ENCODE measurements around the gene TMEM123. TPM values are rescaled to one million over a fixed set of nuclear protein-coding genes. Genes with fewer than 3 reads are reported as not detected.

TMEM123 gene
- polyA plus RNA-seq, 3 donors: 32.5 to 43.7 (median 33.1) TPM

- no peak overlapping the region for H3K27ac ChIP-seq (ENCODE audit: low read depth, low read length)
- 9 to 25% (median 15%) methylated on average over 1 of the region's 1 CpG for WGBS, 3 donors
These were observed 24.2 kb upstream of the TMEM123 start for GRCh38 chr11:102476812-102477211.

DNA sequence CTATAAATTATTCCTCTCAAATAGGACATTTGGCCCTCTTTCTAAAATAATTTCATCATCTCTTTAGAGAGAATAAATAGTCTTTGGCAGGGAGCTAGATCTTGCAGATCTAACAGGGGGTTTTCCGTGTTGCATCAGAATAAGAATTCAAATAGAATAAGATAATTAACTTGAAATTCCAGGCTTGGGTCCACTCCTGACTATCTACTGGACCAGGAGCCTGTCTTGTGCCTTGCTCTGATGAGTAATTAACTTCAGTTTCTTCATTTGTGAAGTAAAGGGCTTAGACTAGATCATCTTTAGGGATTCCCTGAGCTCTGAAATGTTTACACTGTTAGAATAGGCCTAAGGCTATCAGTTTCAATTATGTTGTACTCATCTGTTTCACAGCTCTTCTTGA is 23.5 kb upstream of the TMEM123 start:
- WGBS, 3 donors: 52 to 78% (median 58%) methylated on average over 1 of the region's 1 CpG
- H3K27ac ChIP-seq (ENCODE audit: low read depth, low read length): no peak overlapping the region

GRCh38 chr11:102473543-102473942 is 21.0 kb upstream of the TMEM123 start:
- H3K27ac ChIP-seq (ENCODE audit: low read depth, low read length): no peak overlapping the region
- WGBS, 3 donors: 85 to 96% (median 91%) methylated on average over 5 of the region's 5 CpGs

GRCh38 chr11:102472127-102472526 is 19.6 kb upstream of the TMEM123 start:
- no peak overlapping the region for H3K27ac ChIP-seq (ENCODE audit: low read depth, low read length)
- WGBS, 3 donors: 94 to 98% (median 97%) methylated on average over 4 of the region's 4 CpGs

DNA sequence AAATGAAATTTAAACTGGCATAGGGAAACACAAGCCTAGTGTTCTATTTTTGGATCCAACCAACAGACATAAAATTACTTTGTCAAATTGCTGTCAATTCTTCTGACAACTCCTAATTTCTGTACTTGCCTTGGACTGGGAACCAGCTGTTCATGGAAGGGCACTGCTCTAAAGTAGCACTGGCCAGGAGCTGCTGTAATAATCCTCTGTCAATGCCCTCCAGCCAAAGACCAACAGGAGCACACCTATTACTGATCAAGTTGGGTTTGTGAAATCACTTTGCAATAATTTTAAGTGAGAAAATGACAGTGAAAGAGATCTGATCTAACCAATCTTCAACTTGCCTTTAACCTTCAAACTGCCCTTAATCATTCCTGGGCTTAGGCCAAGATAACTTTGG is 18.9 kb upstream of the TMEM123 start:
- H3K27ac ChIP-seq (ENCODE audit: low read depth, low read length): no peak overlapping the region

GRCh38 chr11:102470251-102470650 is 17.7 kb upstream of the TMEM123 start:
- H3K27ac ChIP-seq (ENCODE audit: low read depth, low read length): no peak overlapping the region

GRCh38 chr11:102469196-102469821 is 16.7 kb upstream of the TMEM123 start:
- H3K27ac ChIP-seq (ENCODE audit: low read depth, low read length): no peak overlapping the region
- 74 to 82% (median 78%) methylated on average over 8 of the region's 8 CpGs for WGBS, 3 donors

More at GRCh38 chr11:102470251-102470650, 17.7 kb upstream of the TMEM123 start:
- WGBS, 3 donors: 84 to 94% (median 85%) methylated on average over 3 of the region's 3 CpGs

DNA sequence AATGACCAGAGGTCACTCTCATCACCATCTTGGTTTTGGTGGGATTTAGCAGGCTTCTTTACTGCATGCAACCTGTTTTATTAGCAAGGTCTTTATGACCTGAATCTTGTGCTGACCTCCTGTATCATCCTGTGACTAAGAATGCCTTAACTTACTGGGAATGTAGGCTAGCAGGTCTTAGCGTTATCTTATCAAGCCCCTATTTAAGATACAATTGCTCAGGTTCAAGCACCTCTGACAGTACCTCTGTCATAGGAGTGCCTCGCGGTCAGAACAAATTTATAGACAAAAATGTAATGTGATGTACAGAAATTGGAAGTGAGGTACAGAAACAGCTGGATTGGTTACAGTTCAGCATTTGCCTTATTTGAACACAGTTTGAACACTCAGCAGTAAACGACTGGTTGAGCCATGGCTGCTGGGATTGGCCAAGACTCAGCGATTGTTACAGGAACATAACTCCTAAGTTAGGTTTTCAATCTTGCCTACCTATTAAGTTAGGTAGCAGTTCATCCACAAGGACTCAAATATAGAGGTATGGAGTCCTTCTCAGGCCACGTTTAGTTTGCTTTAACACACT is 16.1 kb upstream of the TMEM123 start:
- 70 to 77% (median 74%) methylated on average over 6 of the region's 6 CpGs for WGBS, 3 donors
- H3K27ac ChIP-seq (ENCODE audit: low read depth, low read length): no peak overlapping the region

GRCh38 chr11:102467853-102468580 is 15.5 kb upstream of the TMEM123 start:
- 87 to 93% (median 91%) methylated on average over 6 of the region's 6 CpGs for WGBS, 3 donors
- H3K27ac ChIP-seq (ENCODE audit: low read depth, low read length): no peak overlapping the region

GRCh38 chr11:102467080-102467708 is 14.6 kb upstream of the TMEM123 start:
- H3K27ac ChIP-seq (ENCODE audit: low read depth, low read length): no peak overlapping the region
- WGBS, 3 donors: 59 to 93% (median 89%) methylated on average over 4 of the region's 4 CpGs

- H3K27ac ChIP-seq (ENCODE audit: low read depth, low read length): no peak overlapping the region
- 53 to 83% (median 76%) methylated on average over 1 of the region's 1 CpG for WGBS, 3 donors
These were observed 13.1 kb upstream of the TMEM123 start for GRCh38 chr11:102465696-102466095.

DNA sequence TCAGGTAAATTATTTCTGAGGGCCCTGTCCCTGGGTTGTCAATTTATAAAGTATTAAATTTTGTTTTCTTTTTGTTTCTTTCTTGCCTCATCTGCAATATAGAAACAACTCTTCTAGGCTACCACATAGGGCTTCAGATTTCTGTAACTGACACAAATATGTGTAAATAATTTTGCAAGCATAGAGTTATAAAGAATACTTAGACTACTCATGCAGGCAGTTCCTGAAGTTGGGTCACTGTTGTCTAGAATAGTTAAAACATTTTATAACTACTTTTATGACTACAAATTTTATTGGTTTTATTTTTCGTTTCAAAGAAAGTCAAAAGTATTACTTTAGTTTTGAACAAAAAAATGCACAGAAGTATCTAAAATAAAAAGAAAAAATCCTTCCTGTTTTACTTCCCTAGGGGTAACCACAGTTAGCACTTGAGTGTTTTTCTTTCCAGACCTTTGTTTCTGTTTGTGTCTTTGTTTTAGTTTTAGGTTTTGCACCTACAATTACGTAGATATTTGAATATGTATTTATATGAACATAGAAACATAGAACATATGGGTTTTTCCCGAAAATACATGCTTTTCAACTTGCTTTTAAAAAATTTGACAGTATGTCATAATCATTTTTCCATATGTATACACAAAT is 12.4 kb upstream of the TMEM123 start:
- 45 to 77% (median 52%) methylated on average over 3 of the region's 3 CpGs for WGBS, 3 donors
- no peak overlapping the region for H3K27ac ChIP-seq (ENCODE audit: low read depth, low read length)

DNA sequence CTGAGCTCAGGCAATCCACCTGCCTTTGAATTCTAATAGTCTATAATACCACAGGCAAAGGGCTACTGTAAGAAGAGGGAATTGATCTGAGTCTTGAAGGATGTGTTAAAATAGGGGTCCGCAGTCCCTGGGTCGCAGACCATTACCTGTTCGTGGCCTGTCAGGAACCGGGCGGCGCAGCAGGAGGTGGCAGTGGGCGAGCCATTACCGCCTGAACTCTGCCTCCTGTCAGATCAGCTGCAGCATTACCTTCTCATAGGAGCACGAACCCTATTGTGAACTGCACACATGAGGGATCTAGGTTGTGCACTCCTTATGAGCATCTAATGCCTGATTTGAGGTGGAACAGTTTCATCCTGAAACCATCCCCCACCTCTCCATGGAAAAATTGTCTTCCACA is 11.5 kb upstream of the TMEM123 start:
- H3K27ac ChIP-seq (ENCODE audit: low read depth, low read length): no peak overlapping the region
- WGBS, 3 donors: 98% methylated on average over 9 of the region's 9 CpGs

GRCh38 chr11:102462610-102463009 is 10.0 kb upstream of the TMEM123 start:
- no peak overlapping the region for H3K27ac ChIP-seq (ENCODE audit: low read depth, low read length)
- WGBS, 3 donors: 21 to 91% (median 85%) methylated on average over 4 of the region's 4 CpGs

- H3K27ac ChIP-seq (ENCODE audit: low read depth, low read length): no peak overlapping the region
These were observed 6.8 kb upstream of the TMEM123 start for GRCh38 chr11:102459393-102459792.

DNA sequence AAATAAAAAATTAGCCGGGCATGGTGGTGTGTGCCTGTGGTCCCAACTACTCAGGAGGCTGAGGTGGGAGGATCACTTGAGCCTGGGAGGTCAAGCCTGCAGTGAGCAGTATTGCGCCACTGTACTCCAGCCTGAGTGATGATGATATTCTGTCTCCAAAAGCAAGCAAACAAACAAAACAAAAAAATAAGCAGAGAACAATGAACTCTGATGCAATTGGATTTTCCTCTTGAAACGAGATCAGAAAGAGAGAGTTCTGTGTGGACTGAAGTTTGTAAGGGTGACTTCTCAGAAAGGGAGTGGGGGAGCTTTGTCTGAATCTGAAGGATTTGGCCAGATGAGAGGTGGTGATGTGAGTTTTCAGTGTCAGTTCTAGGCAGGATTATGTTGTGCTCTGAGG is 6.0 kb upstream of the TMEM123 start:
- no peak overlapping the region for H3K27ac ChIP-seq (ENCODE audit: low read depth, low read length)
- 83 to 93% (median 85%) methylated on average over 3 of the region's 3 CpGs for WGBS, 3 donors

GRCh38 chr11:102457865-102458264 is 5.3 kb upstream of the TMEM123 start:
- H3K27ac ChIP-seq (ENCODE audit: low read depth, low read length): no peak overlapping the region

GRCh38 chr11:102457056-102457677 is 4.6 kb upstream of the TMEM123 start:
- WGBS, 3 donors: 87 to 94% (median 93%) methylated on average over 3 of the region's 3 CpGs
- no peak overlapping the region for H3K27ac ChIP-seq (ENCODE audit: low read depth, low read length)

GRCh38 chr11:102456381-102456780 is 3.8 kb upstream of the TMEM123 start:
- WGBS, 3 donors: 56 to 65% (median 63%) methylated on average over 2 of the region's 2 CpGs
- no peak overlapping the region for H3K27ac ChIP-seq (ENCODE audit: low read depth, low read length)

All from adipose tissue (tissue), 3 donors.